OCI-M2 (cell line): ENCODE measurements around the gene TUBA4A.

Experiments used
- DNase-seq: peaks from one replicate; lab custom pipeline; 2025; ENCODE audit not compliant: unreplicated experiment; lab: John Stamatoyannopoulos, UW

Gene TUBA4A

GRCh38 chr2:219244789-219245147 is 8.9 kb downstream of the TUBA4A start:
- DNase-seq, result no peak

GRCh38 chr2:219243291-219243761 is 10.4 kb downstream of the TUBA4A start:
- DNase-seq, result no peak

GRCh38 chr2:219234331-219234730 is 19.4 kb downstream of the TUBA4A start:
- no peak for DNase-seq

- DNase-seq, result peak; percentile 5
Observed at GRCh38 chr2:219230059-219230540, 23.6 kb downstream of the TUBA4A start.

GRCh38 chr2:219229305-219230058 is 24.2 kb downstream of the TUBA4A start, which contains the start of the genes ANKZF1 and ATG9A:
TSS of gene ANKZF1 (plus strand) at chr2:219229806. CDS start at chr2:219230258, 452 bp downstream.
TSS of gene ATG9A (minus strand) at chr2:219229636. CDS start at chr2:219228024, 1,612 bp downstream.
- DNase-seq, result peak; percentile 94

- DNase-seq, result no peak
Observed at GRCh38 chr2:219228911-219229304, 24.8 kb downstream of the TUBA4A start.

GRCh38 chr2:219228041-219228910 is 25.4 kb downstream of the TUBA4A start:
- no peak for DNase-seq

- DNase-seq, result no peak
Observed at GRCh38 chr2:219225350-219225749, 28.4 kb downstream of the TUBA4A start.

GRCh38 chr2:219223831-219224610 is 29.7 kb downstream of the TUBA4A start:
- DNase-seq, result no peak

GRCh38 chr2:219221957-219222518 is 31.7 kb downstream of the TUBA4A start:
- DNase-seq, result no peak

- no peak for DNase-seq
Observed at GRCh38 chr2:219220652-219221402, 32.9 kb downstream of the TUBA4A start.

- DNase-seq, result no peak
Observed at GRCh38 chr2:219219784-219220532, 33.8 kb downstream of the TUBA4A start.

GRCh38 chr2:219218732-219219701 is 34.7 kb downstream of the TUBA4A start, which contains the start of gene ABCB6:
TSS of gene ABCB6 (minus strand) at chr2:219218958. CDS start at chr2:219218673, 285 bp downstream.
- DNase-seq, result no peak

- DNase-seq, result no peak
Observed at GRCh38 chr2:219218217-219218731, 35.4 kb downstream of the TUBA4A start.

GRCh38 chr2:219216535-219216915 is 37.2 kb downstream of the TUBA4A start:
- no peak for DNase-seq

GRCh38 chr2:219215871-219216534 is 37.7 kb downstream of the TUBA4A start:
- DNase-seq, result no peak

- no peak for DNase-seq
Observed at GRCh38 chr2:219214786-219215185, 38.9 kb downstream of the TUBA4A start.
